HepG2 (cell line): ENCODE data around the gene SF3A2. TPM values are rescaled to one million over a fixed set of nuclear protein-coding genes. Genes with fewer than 3 reads are reported as not detected.
A peak's percentile ranks its signal among the peaks of the same experiment; 100 is the strongest.

Source experiments
- ATAD3A ChIP-seq: sonication (generic); formaldehyde crosslinking; IDR thresholded peaks from 2 replicates; pipeline ENCODE4 v1.4.0; 2020; ENCODE audit warnings: missing genetic modification reagents
- ATF6 ChIP-seq: sonication (generic); formaldehyde crosslinking; conservative IDR thresholded peaks from 2 replicates; pipeline ENCODE4 v1.4.0; 2020; ENCODE audit warnings: missing genetic modification reagents
- ATF7-NPFF ChIP-seq: sonication (generic); formaldehyde crosslinking; IDR thresholded peaks from 2 replicates; pipeline ENCODE4 v1.8.1; 2023; ENCODE audit warnings: mild to moderate bottlenecking, low read depth, missing genetic modification reagents, moderate library complexity
- EZH2 ChIP-seq: conservative IDR thresholded peaks from 2 replicates; pipeline ENCODE4 v1.6.1; 2012; ENCODE audit warnings: mild to moderate bottlenecking, low read depth, low read length, moderate library complexity
- HMG20A ChIP-seq: IDR thresholded peaks from 2 replicates; pipeline ENCODE4 v1.6.1; 2016; ENCODE audit warnings: borderline replicate concordance
- KAT7 ChIP-seq: IDR thresholded peaks from 2 replicates; pipeline ENCODE4 v1.6.1; 2018; ENCODE audit warnings: borderline replicate concordance, missing compliant biosample characterization
- KDM4B ChIP-seq: sonication (generic); formaldehyde crosslinking; IDR thresholded peaks from 2 replicates; pipeline ENCODE4 v1.4.0; 2020; ENCODE audit warnings: missing genetic modification reagents
- KLF11 ChIP-seq: IDR thresholded peaks from 2 replicates; pipeline ENCODE4 v1.6.1; 2016; ENCODE audit warnings: missing compliant biosample characterization
- MBNL3 ChIP-seq: fragments of 250-450 bp; sonication (Bioruptor Pico); conservative IDR thresholded peaks from 2 replicates; pipeline ENCODE4 v1.8.0; 2022; ENCODE audit warnings: mild to moderate bottlenecking, inconsistent platforms
- MIXL1 ChIP-seq: IDR thresholded peaks from 2 replicates; pipeline ENCODE4 v1.6.1; 2016
- MTF2 ChIP-seq: sonication (generic); formaldehyde crosslinking; IDR thresholded peaks from 2 replicates; pipeline ENCODE4 v1.5.0; 2020; ENCODE audit warnings: missing genetic modification reagents, borderline replicate concordance
- NAIF1 ChIP-seq: sonication (generic); formaldehyde crosslinking; IDR thresholded peaks from 2 replicates; pipeline ENCODE4 v1.5.0; 2020; ENCODE audit warnings: mild to moderate bottlenecking, missing genetic modification reagents, borderline replicate concordance
- NPAS2 ChIP-seq: sonication (generic); formaldehyde crosslinking; IDR thresholded peaks from 2 replicates; pipeline ENCODE4 v1.8.0; 2022; ENCODE audit warnings: mild to moderate bottlenecking, missing genetic modification reagents, borderline replicate concordance
- NR2F2 ChIP-seq: IDR thresholded peaks from 2 replicates; pipeline ENCODE4 v1.6.1; 2012; ENCODE audit warnings: low read depth, inconsistent platforms, borderline replicate concordance
- POLR2A ChIP-seq, 2 experiments: IDR thresholded peaks; 2 replicates each; pipeline ENCODE4 v1.6.1; 2011; ENCODE audit warnings: low read depth in 2 of 2, low read length in 2 of 2, mild to moderate bottlenecking in 1 of 2, moderate library complexity in 1 of 2; ENCODE audit not compliant: insufficient read depth in 1 of 2
- POLR2AphosphoS5 ChIP-seq: IDR thresholded peaks from 2 replicates; pipeline ENCODE4 v1.6.1; 2012; ENCODE audit warnings: low read depth, low read length
- RXRA ChIP-seq: sonication (generic); formaldehyde crosslinking; IDR thresholded peaks from 2 replicates; pipeline ENCODE4 v1.5.1; 2020; ENCODE audit warnings: missing genetic modification reagents
- SP5 ChIP-seq: IDR thresholded peaks from 2 replicates; pipeline ENCODE4 v1.6.1; 2016; ENCODE audit warnings: low read depth, borderline replicate concordance
- ZBTB33 ChIP-seq: sonication (generic); formaldehyde crosslinking; IDR thresholded peaks from 2 replicates; pipeline ENCODE4 v1.4.0; 2020; ENCODE audit warnings: missing genetic modification reagents
- ZC3H13 ChIP-seq: sonication (generic); formaldehyde crosslinking; IDR thresholded peaks from 2 replicates; pipeline ENCODE4 v1.8.1; 2023; ENCODE audit warnings: mild to moderate bottlenecking, missing genetic modification reagents, moderate library complexity
- ZNF205 ChIP-seq: IDR thresholded peaks from 2 replicates; pipeline ENCODE4 v1.6.1; 2018; ENCODE audit warnings: missing biosample characterization, missing genetic modification reagents
- ZNF44 ChIP-seq: sonication (generic); formaldehyde crosslinking; IDR thresholded peaks from 2 replicates; pipeline ENCODE4 v1.5.1; 2020; ENCODE audit warnings: mild to moderate bottlenecking, missing genetic modification reagents
- ZNF660 ChIP-seq: sonication (generic); formaldehyde crosslinking; IDR thresholded peaks from 2 replicates; pipeline ENCODE4 v1.5.1; 2020; ENCODE audit warnings: mild to moderate bottlenecking, low read depth, missing genetic modification reagents, borderline replicate concordance
- ZNF674 ChIP-seq: sonication (generic); formaldehyde crosslinking; IDR thresholded peaks from 2 replicates; pipeline ENCODE4 v1.5.0; 2020; ENCODE audit warnings: low read depth, mild to moderate bottlenecking, missing genetic modification reagents
- ZNF687 ChIP-seq: sonication (generic); formaldehyde crosslinking; IDR thresholded peaks from 2 replicates; pipeline ENCODE4 v1.5.1; 2020; ENCODE audit warnings: mild to moderate bottlenecking, missing genetic modification reagents, moderate library complexity
- ZNF83 ChIP-seq: sonication (generic); formaldehyde crosslinking; IDR thresholded peaks from 2 replicates; pipeline ENCODE4 v1.4.0; 2020; ENCODE audit warnings: missing genetic modification reagents, mild to moderate bottlenecking, borderline replicate concordance
- polyA plus RNA-seq, 8 experiments: library from polyadenylated mRNA; depleted of rRNA in 3 of 8; stranded (reverse) in 7 of 8; unstranded in 1 of 8; fragments of >200 nt; fragmentation: Illumina TruSeq in 4 of 8; extraction: Trizol in 4 of 8; gene quantifications; 2 replicates each; pipeline versions ENCODE4 v1.2.1 to v1.2.3, GENCODE V29; 2011 to 2016; ENCODE audit warnings: low read depth in 4 of 8, missing spikeins in 1 of 8, mixed read lengths in 1 of 8; ENCODE audit not compliant: insufficient read depth in 1 of 8
- total RNA-seq, 5 experiments: library from RNA; depleted of rRNA; stranded (reverse); fragments of >200 nt; fragmentation: Illumina TruSeq; extraction: Trizol; gene quantifications; 2 replicates each; pipeline ENCODE4 v1.2.3, GENCODE V29; 2016; ENCODE audit warnings: low read depth in 1 of 5

SF3A2 gene
- total and polyA plus RNA-seq, 2 of the 13 experiments (the other 11 are each of a cell fraction or from before 2014, with no cell fraction given), result 8.6 to 8.8 TPM

GRCh38 chr19:2274931-2275535, 38.4 kb downstream of the SF3A2 start (continued):
- TF ChIP-seq ZNF687 (CRISPR knock-in tag) (peak; percentile 65), ATF6 (CRISPR knock-in tag) (no peak), MBNL3 (CRISPR knock-in tag) (no peak), ZC3H13 (CRISPR knock-in tag) (no peak), EZH2 (no peak), RXRA (CRISPR knock-in tag) (peak; percentile 48; the same call in 1 of the 2 replicates), SP5 (no peak), ZNF674 (CRISPR knock-in tag) (no peak), NPAS2 (CRISPR knock-in tag) (no peak), ZNF660 (CRISPR knock-in tag) (no peak), POLR2AphosphoS5 (no peak), NR2F2 (no peak), POLR2A (IDR thresholded peaks at IDR 0.05; ENCODE audit: insufficient read depth in 1 of 2, low read depth in 2 of 2, low read length in 2 of 2) (no peak; a peak in 2 of 4 replicates), NAIF1 (CRISPR knock-in tag) (no peak), ZNF44 (CRISPR knock-in tag) (no peak), ATF7-NPFF (CRISPR knock-in tag) (peak; percentile 42; the same call in 1 of the 2 replicates), ATAD3A (CRISPR knock-in tag) (no peak), KDM4B (CRISPR knock-in tag) (no peak), KLF11 (CRISPR knock-in tag) (no peak), ZBTB33 (peak; percentile 99), ZNF205 (no peak), HMG20A (no peak), KAT7 (CRISPR knock-in tag) (no peak), ZNF83 (CRISPR knock-in tag) (no peak), MTF2 (CRISPR knock-in tag) (no peak), MIXL1 (no peak; the same call in 1 of the 2 replicates)
